Measurements from ENCODE around the gene PIGN.
"Not testable (repeated sequence)": the region's sequence is repeated elsewhere in the genome, so short reads cannot be mapped to it uniquely, and the experiment has no call there.

Gene PIGN

GRCh38 chr18:62061821-62062478, 124.9 kb downstream of the PIGN start:
- no peak for DNase-seq (ENCODE audit: low read depth)

- DNase-seq (ENCODE audit: low read depth) = no peak
Observed at GRCh38 chr18:62060820-62061219, 126.0 kb downstream of the PIGN start.

- DNase-seq (ENCODE audit: low read depth) = no peak
Observed at GRCh38 chr18:62054929-62055498, 131.8 kb downstream of the PIGN start.

GRCh38 chr18:62048279-62048678, 138.6 kb downstream of the PIGN start:
- DNase-seq (ENCODE audit: low read depth) = no peak

- DNase-seq (ENCODE audit: low read depth) = no peak
Observed at GRCh38 chr18:62045316-62045715, 141.5 kb downstream of the PIGN start.

- no peak for DNase-seq (ENCODE audit: low read depth)
Observed at GRCh38 chr18:62044490-62045000, 142.3 kb downstream of the PIGN start.

GRCh38 chr18:62037989-62038778, 148.7 kb downstream of the PIGN start:
- DNase-seq (ENCODE audit: low read depth) = peak; percentile 21

- no peak for DNase-seq (ENCODE audit: low read depth)
Observed at GRCh38 chr18:62037012-62037742, 149.7 kb downstream of the PIGN start.

GRCh38 chr18:62034286-62034685, 152.6 kb downstream of the PIGN start:
- DNase-seq (ENCODE audit: low read depth) = not testable (repeated sequence)

GRCh38 chr18:62033756-62034155, 153.1 kb downstream of the PIGN start:
- DNase-seq (ENCODE audit: low read depth) = no peak

- no peak for DNase-seq (ENCODE audit: low read depth)
Observed at GRCh38 chr18:62033207-62033606, 153.6 kb downstream of the PIGN start.

GRCh38 chr18:62030091-62030985, 156.5 kb downstream of the PIGN start:
- no peak for DNase-seq (ENCODE audit: low read depth)

- DNase-seq (ENCODE audit: low read depth) = no peak
Observed at GRCh38 chr18:62028715-62029114, 158.1 kb downstream of the PIGN start.

- DNase-seq (ENCODE audit: low read depth) = no peak
Observed at GRCh38 chr18:62027914-62028520, 158.8 kb downstream of the PIGN start.

- DNase-seq (ENCODE audit: low read depth) = peak; percentile 16
Observed at GRCh38 chr18:62026586-62026985, 160.3 kb downstream of the PIGN start.

GRCh38 chr18:62024983-62025382, 161.9 kb downstream of the PIGN start:
- no peak for DNase-seq (ENCODE audit: low read depth)

- no peak for DNase-seq (ENCODE audit: low read depth)
Observed at GRCh38 chr18:62023536-62023935, 163.3 kb downstream of the PIGN start.

GRCh38 chr18:62018759-62019041, 168.2 kb downstream of the PIGN start:
- no peak for DNase-seq (ENCODE audit: low read depth)

- peak; percentile 53 for DNase-seq (ENCODE audit: low read depth)
Observed at GRCh38 chr18:62018034-62018758, 168.7 kb downstream of the PIGN start.

GRCh38 chr18:62017618-62018017, 169.2 kb downstream of the PIGN start:
- DNase-seq (ENCODE audit: low read depth) = no peak

Data from stromal cell of bone marrow (primary cell).